Measurements from ENCODE around the gene ADGRL3. TPM values are rescaled to one million over a fixed set of nuclear protein-coding genes. Genes with fewer than 3 reads are reported as not detected.

ADGRL3 gene
- total RNA-seq, 3 donors from 2014 or later (not counting 1 experiment from before 2014, with no cell fraction given) = not detected

DNA sequence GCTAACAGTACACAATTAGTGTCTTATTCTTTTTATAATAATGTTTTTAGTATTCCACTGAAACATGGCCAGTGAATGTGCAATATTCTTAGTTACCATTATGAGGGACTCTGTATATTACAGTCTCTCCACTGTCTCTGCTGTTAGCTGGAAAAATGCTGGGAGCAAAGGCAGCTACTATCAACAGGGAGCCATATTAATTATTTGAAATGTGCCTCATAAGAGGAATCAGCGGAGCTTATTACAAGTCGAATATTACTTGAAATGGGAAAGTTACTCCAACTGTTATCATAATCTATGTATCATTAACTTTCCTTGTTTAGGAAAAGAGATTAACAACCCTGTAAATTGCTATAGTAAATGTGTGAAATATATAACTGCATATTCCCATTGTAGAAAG is 612.0 kb downstream of the ADGRL3 start:
- H3K4me3 Mint-ChIP-seq = no peak overlapping the region
- no peak overlapping the region for H3K4me3 ChIP-seq (ENCODE audit: low read length)
- H3K36me3 ChIP-seq (ENCODE audit: control insufficient read depth, insufficient read depth, low read length) = no peaks in the 10 kb centered on the region
- H3K9me3 Mint-ChIP-seq = peaks cover 11 to 23% of the 10 kb centered on the region in 2 donors
- H3K4me1 Mint-ChIP-seq = no peaks in the 10 kb centered on the region
- H3K36me3 Mint-ChIP-seq = peaks cover 7% of the 10 kb centered on the region
- WGBS (ENCODE audit: insufficient coverage) = no CpG with 5 or more reads among the region's 2 CpGs
- H3K27ac Mint-ChIP-seq = no peak overlapping the region
- no peak for ATAC-seq
- no peak for DNase-seq
- H3K27ac ChIP-seq (ENCODE audit: low read length) = no peak overlapping the region
- intact Hi-C loops (cut with micrococcal nuclease) = no loop called here
- H3K4me1 ChIP-seq (ENCODE audit: control insufficient read depth, insufficient read depth, low read length) = no peaks in the 10 kb centered on the region
- peaks cover 8% of the 10 kb centered on the region for H3K9me3 ChIP-seq (ENCODE audit: control insufficient read depth, insufficient read depth, low read length)
- H3K27me3 Mint-ChIP-seq (ENCODE audit: low read depth in 2 of 2) = no peaks in the 10 kb centered on the region
- no peaks in the 10 kb centered on the region for H3K27me3 ChIP-seq (ENCODE audit: control insufficient read depth, insufficient read depth, low read length)
- TF ChIP-seq, protein P1, sequence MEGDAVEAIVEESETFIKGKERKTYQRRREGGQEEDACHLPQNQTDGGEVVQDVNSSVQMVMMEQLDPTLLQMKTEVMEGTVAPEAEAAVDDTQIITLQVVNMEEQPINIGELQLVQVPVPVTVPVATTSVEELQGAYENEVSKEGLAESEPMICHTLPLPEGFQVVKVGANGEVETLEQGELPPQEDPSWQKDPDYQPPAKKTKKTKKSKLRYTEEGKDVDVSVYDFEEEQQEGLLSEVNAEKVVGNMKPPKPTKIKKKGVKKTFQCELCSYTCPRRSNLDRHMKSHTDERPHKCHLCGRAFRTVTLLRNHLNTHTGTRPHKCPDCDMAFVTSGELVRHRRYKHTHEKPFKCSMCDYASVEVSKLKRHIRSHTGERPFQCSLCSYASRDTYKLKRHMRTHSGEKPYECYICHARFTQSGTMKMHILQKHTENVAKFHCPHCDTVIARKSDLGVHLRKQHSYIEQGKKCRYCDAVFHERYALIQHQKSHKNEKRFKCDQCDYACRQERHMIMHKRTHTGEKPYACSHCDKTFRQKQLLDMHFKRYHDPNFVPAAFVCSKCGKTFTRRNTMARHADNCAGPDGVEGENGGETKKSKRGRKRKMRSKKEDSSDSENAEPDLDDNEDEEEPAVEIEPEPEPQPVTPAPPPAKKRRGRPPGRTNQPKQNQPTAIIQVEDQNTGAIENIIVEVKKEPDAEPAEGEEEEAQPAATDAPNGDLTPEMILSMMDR (IDR thresholded peaks at IDR 0.05) = no peak

DNA sequence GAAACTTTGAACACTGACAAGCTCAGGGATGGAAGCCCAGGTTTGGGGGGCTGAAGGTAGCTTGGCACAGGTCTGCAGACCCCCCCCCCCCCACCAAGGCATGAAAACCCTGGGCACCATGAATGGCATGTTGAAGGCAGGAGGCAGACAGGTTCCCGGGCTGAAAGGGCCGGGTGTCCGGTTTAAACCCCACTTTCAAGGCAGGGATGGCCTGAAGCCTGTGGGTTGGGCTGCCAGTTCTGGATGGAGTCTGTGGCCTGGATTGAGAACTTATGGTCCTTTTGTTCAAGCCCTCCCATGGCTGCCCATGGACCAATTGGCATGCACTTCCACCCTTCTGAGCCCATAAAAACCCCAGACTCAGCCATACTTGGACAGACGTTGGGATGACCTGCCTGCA is 616.9 kb downstream of the ADGRL3 start:
- Mint-ChIP-seq H3K36me3 (peaks cover 7% of the 10 kb centered on the region), H3K4me3 (no peak overlapping the region), H3K27ac (no peak overlapping the region), H3K4me1 (no peaks in the 10 kb centered on the region), H3K9me3 (peaks cover 7 to 16% of the 10 kb centered on the region in 2 donors), H3K27me3 (ENCODE audit: low read depth in 2 of 2) (no peaks in the 10 kb centered on the region)
- DNase-seq = no peak
- Histone ChIP-seq H3K4me1 (ENCODE audit: control insufficient read depth, insufficient read depth, low read length) (no peaks in the 10 kb centered on the region), H3K4me3 (ENCODE audit: low read length) (no peak overlapping the region), H3K9me3 (ENCODE audit: control insufficient read depth, insufficient read depth, low read length) (peaks cover 10% of the 10 kb centered on the region), H3K36me3 (ENCODE audit: control insufficient read depth, insufficient read depth, low read length) (no peaks in the 10 kb centered on the region), H3K27me3 (ENCODE audit: control insufficient read depth, insufficient read depth, low read length) (no peaks in the 10 kb centered on the region), H3K27ac (ENCODE audit: low read length) (no peak overlapping the region)
- intact Hi-C loops (cut with micrococcal nuclease) = no loop called here
- TF ChIP-seq, protein P1 (IDR thresholded peaks at IDR 0.05) = no peak
- ATAC-seq = no peak
- WGBS (ENCODE audit: insufficient coverage) = 86% methylated on average over 4 of the region's 4 CpGs

DNA sequence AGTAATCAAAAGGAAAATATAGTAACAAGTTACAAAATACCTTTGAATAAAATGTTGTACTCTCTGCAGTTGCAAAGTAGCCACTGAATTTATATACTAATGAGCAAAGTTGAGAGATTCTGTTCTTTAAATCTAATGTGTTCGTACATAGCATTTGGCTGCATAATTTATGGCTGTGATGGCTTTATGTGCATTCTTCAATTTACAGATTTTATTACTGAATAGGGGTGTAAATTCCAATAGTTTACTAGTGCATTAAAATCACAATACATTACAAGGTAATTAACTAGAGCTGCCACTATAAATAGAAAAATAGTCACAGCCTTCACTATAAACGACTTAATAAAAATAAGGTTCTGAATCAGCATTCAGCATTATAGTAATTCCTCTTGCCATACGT is 620.0 kb downstream of the ADGRL3 start:
- H3K27ac Mint-ChIP-seq = no peak overlapping the region
- H3K4me1 Mint-ChIP-seq = no peaks in the 10 kb centered on the region
- peaks cover 1% of the 10 kb centered on the region for H3K36me3 Mint-ChIP-seq
- ATAC-seq = no peak
- intact Hi-C loops (cut with micrococcal nuclease) = no loop called here
- Histone ChIP-seq H3K27me3 (ENCODE audit: control insufficient read depth, insufficient read depth, low read length) (no peaks in the 10 kb centered on the region), H3K9me3 (ENCODE audit: control insufficient read depth, insufficient read depth, low read length) (peaks cover 10% of the 10 kb centered on the region), H3K4me1 (ENCODE audit: control insufficient read depth, insufficient read depth, low read length) (no peaks in the 10 kb centered on the region), H3K36me3 (ENCODE audit: control insufficient read depth, insufficient read depth, low read length) (no peaks in the 10 kb centered on the region), H3K4me3 (ENCODE audit: low read length) (no peak overlapping the region), H3K27ac (ENCODE audit: low read length) (no peak overlapping the region)
- TF ChIP-seq, protein P1 (IDR thresholded peaks at IDR 0.05) = no peak
- no peaks in the 10 kb centered on the region for H3K27me3 Mint-ChIP-seq (ENCODE audit: low read depth in 2 of 2)
- H3K4me3 Mint-ChIP-seq = no peak overlapping the region
- WGBS (ENCODE audit: insufficient coverage) = 89% methylated on average over 1 of the region's 3 CpGs
- peaks cover 7 to 13% of the 10 kb centered on the region in 2 donors for H3K9me3 Mint-ChIP-seq
- DNase-seq = no peak

DNA sequence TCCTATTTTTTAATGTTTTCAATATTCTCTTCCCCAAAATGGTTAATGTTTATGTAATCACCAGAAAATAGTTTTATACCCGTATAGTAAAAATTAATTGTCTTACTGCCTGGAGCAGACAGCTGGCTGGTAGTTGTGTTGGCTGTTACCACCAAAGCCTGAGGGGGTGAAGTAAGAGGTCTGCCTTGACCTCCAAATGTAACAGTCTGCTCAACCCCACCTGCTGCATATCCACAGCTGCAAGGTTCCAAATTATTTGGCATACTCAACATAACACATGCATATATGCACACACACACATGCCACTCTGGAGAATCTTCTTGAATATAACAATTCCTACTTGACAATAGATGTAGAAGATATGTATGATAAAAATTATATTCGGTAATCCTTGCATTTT is 624.3 kb downstream of the ADGRL3 start:
- Histone ChIP-seq H3K36me3 (ENCODE audit: control insufficient read depth, insufficient read depth, low read length) (no peaks in the 10 kb centered on the region), H3K4me1 (ENCODE audit: control insufficient read depth, insufficient read depth, low read length) (no peaks in the 10 kb centered on the region), H3K9me3 (ENCODE audit: control insufficient read depth, insufficient read depth, low read length) (no peaks in the 10 kb centered on the region), H3K27ac (ENCODE audit: low read length) (no peak overlapping the region), H3K4me3 (ENCODE audit: low read length) (no peak overlapping the region), H3K27me3 (ENCODE audit: control insufficient read depth, insufficient read depth, low read length) (no peaks in the 10 kb centered on the region)
- Mint-ChIP-seq H3K27ac (no peak overlapping the region), H3K4me1 (no peaks in the 10 kb centered on the region), H3K27me3 (ENCODE audit: low read depth in 2 of 2) (no peaks in the 10 kb centered on the region), H3K36me3 (no peaks in the 10 kb centered on the region), H3K4me3 (no peak overlapping the region), H3K9me3 (peaks cover 7 to 14% of the 10 kb centered on the region in 2 donors)
- intact Hi-C loops (cut with micrococcal nuclease) = no loop called here
- WGBS (ENCODE audit: insufficient coverage) = no CpG with 5 or more reads among the region's 2 CpGs
- no peak for ATAC-seq
- no peak for DNase-seq
- TF ChIP-seq, protein P1 (IDR thresholded peaks at IDR 0.05) = no peak
